H1 (cell line): Measurements from ENCODE around the gene IFNGR1. TPM values are rescaled to one million over a fixed set of nuclear protein-coding genes. Genes with fewer than 3 reads are reported as not detected.

ENCODE experiments used
- EP300 ChIP-seq, 2 experiments: IDR thresholded peaks; 1 replicate in 1 of 2; 2 replicates in 1 of 2; pipeline ENCODE4 v1.6.1; 2011 to 2012; ENCODE audit warnings: low read depth in 2 of 2, low read length in 2 of 2, mild to moderate bottlenecking in 2 of 2, borderline replicate concordance in 1 of 2, inconsistent platforms in 1 of 2, moderate library complexity in 1 of 2
- KDM1A ChIP-seq: fragments of 200-600, 300-600 bp; sonication (generic); IDR thresholded peaks from 2 replicates; pipeline ENCODE4 v1.7.1; 2016; ENCODE audit warnings: mild to moderate bottlenecking, low read length, borderline replicate concordance
- RXRA ChIP-seq: IDR thresholded peaks from 2 replicates; pipeline ENCODE4 v1.6.1; 2011; ENCODE audit warnings: low read depth, mild to moderate bottlenecking, low read length, moderate library complexity; ENCODE audit not compliant: insufficient read depth
- TBP ChIP-seq: IDR thresholded peaks from 2 replicates; pipeline ENCODE4 v1.6.1; 2011; ENCODE audit warnings: low read depth, low read length, improper control_type of control experiment
- polyA plus RNA-seq, 7 experiments: library from polyadenylated mRNA; depleted of rRNA in 3 of 7; stranded (reverse) in 5 of 7; unstranded in 2 of 7; fragments of >200 nt in 5 of 7; fragments of 200-250 nt in 2 of 7; gene quantifications; 1 replicate in 5 of 7; 2 replicates in 1 of 7; 4 replicates in 1 of 7; pipeline versions ENCODE4 v1.2.1 to v1.2.3, GENCODE V29; 2011 to 2013; ENCODE audit warnings: missing spikeins in 2 of 7, mixed read lengths in 2 of 7
- total RNA-seq: library from RNA; stranded (reverse); fragmentation: NEBNext Ultra II Directional; extraction: Animal tissue kit (Norgen Biotek cat#: 25700); gene quantifications from 2 replicates; pipeline ENCODE4 v1.2.1, GENCODE V29; 2021
- TF ChIP-seq, protein P1 (sequence below): fragments of 300-600 bp; sonication (generic); IDR thresholded peaks from 2 replicates; pipeline ENCODE4 v1.7.1; 2012; ENCODE audit warnings: low read length, moderate library complexity, mild to moderate bottlenecking, inconsistent platforms; ENCODE audit not compliant: insufficient replicate concordance

Gene IFNGR1
- total and polyA plus RNA-seq, 2 of the 8 experiments (the other 6 are each of a cell fraction or from before 2014, with no cell fraction given): 9.7 to 20.9 TPM

DNA sequence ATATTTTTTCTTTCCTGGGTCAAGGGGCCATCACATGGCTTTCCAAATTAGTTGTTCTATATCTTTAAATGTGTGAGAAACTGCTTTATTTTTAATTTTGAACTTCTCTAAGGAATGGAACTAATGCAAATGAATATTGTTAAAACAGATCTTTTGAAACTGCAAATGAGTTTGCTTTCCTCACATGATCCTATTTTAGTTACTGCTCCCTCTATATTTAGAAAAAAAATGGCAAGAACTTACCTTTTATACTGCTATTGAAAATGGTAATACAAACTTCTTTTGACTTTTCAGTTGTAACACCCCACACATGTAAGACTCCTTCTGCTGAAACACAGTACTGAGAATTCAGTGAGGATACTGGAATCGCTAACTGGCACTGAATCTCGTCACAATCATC lies 15.9 kb downstream of the IFNGR1 start (continued):
- TF ChIP-seq, protein P1, sequence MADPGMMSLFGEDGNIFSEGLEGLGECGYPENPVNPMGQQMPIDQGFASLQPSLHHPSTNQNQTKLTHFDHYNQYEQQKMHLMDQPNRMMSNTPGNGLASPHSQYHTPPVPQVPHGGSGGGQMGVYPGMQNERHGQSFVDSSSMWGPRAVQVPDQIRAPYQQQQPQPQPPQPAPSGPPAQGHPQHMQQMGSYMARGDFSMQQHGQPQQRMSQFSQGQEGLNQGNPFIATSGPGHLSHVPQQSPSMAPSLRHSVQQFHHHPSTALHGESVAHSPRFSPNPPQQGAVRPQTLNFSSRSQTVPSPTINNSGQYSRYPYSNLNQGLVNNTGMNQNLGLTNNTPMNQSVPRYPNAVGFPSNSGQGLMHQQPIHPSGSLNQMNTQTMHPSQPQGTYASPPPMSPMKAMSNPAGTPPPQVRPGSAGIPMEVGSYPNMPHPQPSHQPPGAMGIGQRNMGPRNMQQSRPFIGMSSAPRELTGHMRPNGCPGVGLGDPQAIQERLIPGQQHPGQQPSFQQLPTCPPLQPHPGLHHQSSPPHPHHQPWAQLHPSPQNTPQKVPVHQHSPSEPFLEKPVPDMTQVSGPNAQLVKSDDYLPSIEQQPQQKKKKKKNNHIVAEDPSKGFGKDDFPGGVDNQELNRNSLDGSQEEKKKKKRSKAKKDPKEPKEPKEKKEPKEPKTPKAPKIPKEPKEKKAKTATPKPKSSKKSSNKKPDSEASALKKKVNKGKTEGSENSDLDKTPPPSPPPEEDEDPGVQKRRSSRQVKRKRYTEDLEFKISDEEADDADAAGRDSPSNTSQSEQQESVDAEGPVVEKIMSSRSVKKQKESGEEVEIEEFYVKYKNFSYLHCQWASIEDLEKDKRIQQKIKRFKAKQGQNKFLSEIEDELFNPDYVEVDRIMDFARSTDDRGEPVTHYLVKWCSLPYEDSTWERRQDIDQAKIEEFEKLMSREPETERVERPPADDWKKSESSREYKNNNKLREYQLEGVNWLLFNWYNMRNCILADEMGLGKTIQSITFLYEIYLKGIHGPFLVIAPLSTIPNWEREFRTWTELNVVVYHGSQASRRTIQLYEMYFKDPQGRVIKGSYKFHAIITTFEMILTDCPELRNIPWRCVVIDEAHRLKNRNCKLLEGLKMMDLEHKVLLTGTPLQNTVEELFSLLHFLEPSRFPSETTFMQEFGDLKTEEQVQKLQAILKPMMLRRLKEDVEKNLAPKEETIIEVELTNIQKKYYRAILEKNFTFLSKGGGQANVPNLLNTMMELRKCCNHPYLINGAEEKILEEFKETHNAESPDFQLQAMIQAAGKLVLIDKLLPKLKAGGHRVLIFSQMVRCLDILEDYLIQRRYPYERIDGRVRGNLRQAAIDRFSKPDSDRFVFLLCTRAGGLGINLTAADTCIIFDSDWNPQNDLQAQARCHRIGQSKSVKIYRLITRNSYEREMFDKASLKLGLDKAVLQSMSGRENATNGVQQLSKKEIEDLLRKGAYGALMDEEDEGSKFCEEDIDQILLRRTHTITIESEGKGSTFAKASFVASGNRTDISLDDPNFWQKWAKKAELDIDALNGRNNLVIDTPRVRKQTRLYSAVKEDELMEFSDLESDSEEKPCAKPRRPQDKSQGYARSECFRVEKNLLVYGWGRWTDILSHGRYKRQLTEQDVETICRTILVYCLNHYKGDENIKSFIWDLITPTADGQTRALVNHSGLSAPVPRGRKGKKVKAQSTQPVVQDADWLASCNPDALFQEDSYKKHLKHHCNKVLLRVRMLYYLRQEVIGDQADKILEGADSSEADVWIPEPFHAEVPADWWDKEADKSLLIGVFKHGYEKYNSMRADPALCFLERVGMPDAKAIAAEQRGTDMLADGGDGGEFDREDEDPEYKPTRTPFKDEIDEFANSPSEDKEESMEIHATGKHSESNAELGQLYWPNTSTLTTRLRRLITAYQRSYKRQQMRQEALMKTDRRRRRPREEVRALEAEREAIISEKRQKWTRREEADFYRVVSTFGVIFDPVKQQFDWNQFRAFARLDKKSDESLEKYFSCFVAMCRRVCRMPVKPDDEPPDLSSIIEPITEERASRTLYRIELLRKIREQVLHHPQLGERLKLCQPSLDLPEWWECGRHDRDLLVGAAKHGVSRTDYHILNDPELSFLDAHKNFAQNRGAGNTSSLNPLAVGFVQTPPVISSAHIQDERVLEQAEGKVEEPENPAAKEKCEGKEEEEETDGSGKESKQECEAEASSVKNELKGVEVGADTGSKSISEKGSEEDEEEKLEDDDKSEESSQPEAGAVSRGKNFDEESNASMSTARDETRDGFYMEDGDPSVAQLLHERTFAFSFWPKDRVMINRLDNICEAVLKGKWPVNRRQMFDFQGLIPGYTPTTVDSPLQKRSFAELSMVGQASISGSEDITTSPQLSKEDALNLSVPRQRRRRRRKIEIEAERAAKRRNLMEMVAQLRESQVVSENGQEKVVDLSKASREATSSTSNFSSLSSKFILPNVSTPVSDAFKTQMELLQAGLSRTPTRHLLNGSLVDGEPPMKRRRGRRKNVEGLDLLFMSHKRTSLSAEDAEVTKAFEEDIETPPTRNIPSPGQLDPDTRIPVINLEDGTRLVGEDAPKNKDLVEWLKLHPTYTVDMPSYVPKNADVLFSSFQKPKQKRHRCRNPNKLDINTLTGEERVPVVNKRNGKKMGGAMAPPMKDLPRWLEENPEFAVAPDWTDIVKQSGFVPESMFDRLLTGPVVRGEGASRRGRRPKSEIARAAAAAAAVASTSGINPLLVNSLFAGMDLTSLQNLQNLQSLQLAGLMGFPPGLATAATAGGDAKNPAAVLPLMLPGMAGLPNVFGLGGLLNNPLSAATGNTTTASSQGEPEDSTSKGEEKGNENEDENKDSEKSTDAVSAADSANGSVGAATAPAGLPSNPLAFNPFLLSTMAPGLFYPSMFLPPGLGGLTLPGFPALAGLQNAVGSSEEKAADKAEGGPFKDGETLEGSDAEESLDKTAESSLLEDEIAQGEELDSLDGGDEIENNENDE: no peak
- TF ChIP-seq KDM1A (no peak), TBP (no peak), RXRA (no peak), EP300 (IDR thresholded peaks at IDR 0.05; ENCODE audit: borderline replicate concordance in 1 of 2, low read depth in 2 of 2, low read length in 2 of 2) (no peak)
- TF ChIP-seq, all 59 proteins: peak for 0
